CD14-positive monocyte (primary cell): ENCODE results near the gene FAM50B. TPM values are rescaled to one million over a fixed set of nuclear protein-coding genes. Genes with fewer than 3 reads are reported as not detected.

Source experiments
- DNase-seq, 3 donors: peaks; one replicate each; pipeline ENCODE4 v3.0.0-alpha.2; 2011 to 2022
- H2AFZ ChIP-seq: 2 replicates; pipeline ENCODE4 v1.6.0; 2012; ENCODE audit warnings: mild to moderate bottlenecking, low read depth, low read length, inconsistent platforms; ENCODE audit not compliant: insufficient read depth, poor library complexity, severe bottlenecking
- H3K27ac ChIP-seq, 2 donors: 1 replicate in 1 of 2; 2 replicates in 1 of 2; pipeline ENCODE4 v1.5.1; 2012 to 2013; ENCODE audit warnings: low read length in 2 of 2, control low read depth in 1 of 2, inconsistent platforms in 1 of 2, low read depth in 1 of 2, mild to moderate bottlenecking in 1 of 2
- H3K27me3 ChIP-seq, 2 donors: one replicate each; pipeline versions ENCODE4 v1.6.0 to v1.6.1; 2011 to 2013; ENCODE audit warnings: low read length in 2 of 2; ENCODE audit not compliant: control insufficient read depth in 2 of 2, insufficient read depth in 2 of 2
- H3K36me3 ChIP-seq, 2 donors: replicated peaks in 1 of 2; 1 replicate in 1 of 2; 2 replicates in 1 of 2; pipeline versions ENCODE4 v1.5.1 to v1.6.1; 2012 to 2013; ENCODE audit warnings: low read length in 2 of 2, control low read depth in 1 of 2, inconsistent platforms in 1 of 2, mild to moderate bottlenecking in 1 of 2; ENCODE audit not compliant: insufficient read depth in 2 of 2, control insufficient read depth in 1 of 2
- H3K4me1 ChIP-seq, 2 donors: 1 replicate in 1 of 2; 2 replicates in 1 of 2; pipeline versions ENCODE4 v1.5.1 to v1.6.1; 2012 to 2013; ENCODE audit warnings: low read length in 2 of 2, control low read depth in 1 of 2, inconsistent platforms in 1 of 2, mild to moderate bottlenecking in 1 of 2, moderate library complexity in 1 of 2; ENCODE audit not compliant: insufficient read depth in 2 of 2, control insufficient read depth in 1 of 2
- H3K4me2 ChIP-seq: replicated peaks from 2 replicates; pipeline ENCODE3; 2012; ENCODE audit warnings: low read length, moderate library complexity, mild to moderate bottlenecking; ENCODE audit not compliant: poor library complexity, severe bottlenecking; ENCODE audit errors: extremely low read depth
- H3K4me3 ChIP-seq, 3 experiments: fragments of 200-600 bp in 1 of 3; sonication (generic) in 1 of 3; replicated peaks in 1 of 3; 1 replicate in 2 of 3; 2 replicates in 1 of 3; pipeline ENCODE4 v1.5.1; 2011 to 2013; ENCODE audit warnings: low read length in 3 of 3, mild to moderate bottlenecking in 3 of 3, control low read depth in 2 of 3, low read depth in 2 of 3, inconsistent platforms in 1 of 3, moderate library complexity in 1 of 3
- H3K79me2 ChIP-seq: 2 replicates; pipeline ENCODE4 v1.6.0; 2012; ENCODE audit warnings: mild to moderate bottlenecking, control low read depth, inconsistent platforms, low read length, moderate library complexity; ENCODE audit not compliant: insufficient read depth
- H3K9ac ChIP-seq: 2 replicates; pipeline ENCODE4 v1.6.0; 2017; ENCODE audit warnings: low read length, mild to moderate bottlenecking; ENCODE audit not compliant: insufficient read depth, poor library complexity, severe bottlenecking
- H3K9me3 ChIP-seq, 2 donors: replicated peaks in 1 of 2; 1 replicate in 1 of 2; 2 replicates in 1 of 2; pipeline versions ENCODE4 v1.5.1 to v1.6.1; 2012 to 2013; ENCODE audit warnings: low read length in 2 of 2, control low read depth in 1 of 2; ENCODE audit not compliant: control insufficient read depth in 1 of 2, insufficient read depth in 1 of 2
- H4K20me1 ChIP-seq: 2 replicates; pipeline ENCODE4 v1.6.0; 2012; ENCODE audit warnings: mild to moderate bottlenecking, low read length, control low read depth, moderate library complexity; ENCODE audit not compliant: insufficient read depth
- H3K27ac Mint-ChIP-seq, 7 donors: one replicate each; pipeline ENCODE4 v1.8.0; 2020; ENCODE audit warnings: mild to moderate bottlenecking in 7 of 7, mixed read lengths in 7 of 7, moderate library complexity in 6 of 7, inconsistent platforms in 2 of 7
- H3K27me3 Mint-ChIP-seq, 3 donors: one replicate each; pipeline ENCODE4 v1.8.0; 2021 to 2022; ENCODE audit warnings: low read depth in 3 of 3, mild to moderate bottlenecking in 3 of 3, mixed read lengths in 3 of 3, moderate library complexity in 3 of 3, inconsistent platforms in 1 of 3
- H3K36me3 Mint-ChIP-seq, 2 donors: one replicate each; pipeline ENCODE4 v1.8.0; 2020; ENCODE audit warnings: mixed read lengths in 2 of 2, inconsistent platforms in 1 of 2, mild to moderate bottlenecking in 1 of 2
- H3K4me1 Mint-ChIP-seq: one replicate; pipeline ENCODE4 v1.8.0; 2020; ENCODE audit warnings: mild to moderate bottlenecking, mixed read lengths
- H3K4me3 Mint-ChIP-seq, 2 donors: one replicate each; pipeline ENCODE4 v1.8.0; 2020; ENCODE audit warnings: mild to moderate bottlenecking in 2 of 2, mixed read lengths in 2 of 2, moderate library complexity in 1 of 2
- H3K9me3 Mint-ChIP-seq, 7 donors: one replicate each; pipeline ENCODE4 v1.8.0; 2020 to 2022; ENCODE audit warnings: mixed read lengths in 7 of 7, mild to moderate bottlenecking in 6 of 7, moderate library complexity in 6 of 7, inconsistent platforms in 2 of 7
- CTCF ChIP-seq: fragments of 200-600 bp; IDR thresholded peaks from one replicate; pipeline ENCODE4 v1.8.0; 2022; ENCODE audit warnings: antibody characterized with exemption, mild to moderate bottlenecking
- WGBS: methylation state at CpG from one replicate; pipeline ENCODE4 v1.1.5; 2013; ENCODE audit warnings: missing lambda C conversion rate; ENCODE audit not compliant: insufficient coverage; 5-methylcytosine and 5-hydroxymethylcytosine counted together
- intact Hi-C, 2 donors: fragments of 100-400 bp; cut with micrococcal nuclease; formaldehyde crosslinking; loops; one replicate each; pipeline versions ENCODE4 v1.15.0 to v1.15.1; 2023
- polyA plus RNA-seq, 3 donors: library from polyadenylated mRNA; depleted of rRNA in 1 of 3; unstranded in 2 of 3; stranded (reverse) in 1 of 3; fragments of 300-500 nt in 2 of 3; fragments of >200 nt in 1 of 3; fragmentation: Illumina TruSeq in 2 of 3; gene quantifications; 1 replicate in 2 of 3; 2 replicates in 1 of 3; pipeline ENCODE4 v1.2.3, GENCODE V29; 2012 to 2021

FAM50B gene
- polyA plus RNA-seq, 3 donors: 1.8 to 3.3 (median 3.0) TPM

GRCh38 chr6:3865463-3865862 is 16.3 kb downstream of the FAM50B start:
- H3K4me2 ChIP-seq: no peak overlapping the region
- H3K36me3 Mint-ChIP-seq: no peaks in the 10 kb centered on the region
- peaks cover 2 to 7% (median 4%) of the 10 kb centered on the region in 3 donors for H3K27me3 Mint-ChIP-seq
- H3K4me3 Mint-ChIP-seq: no peak overlapping the region
- H3K36me3 ChIP-seq: no peaks in the 10 kb centered on the region
- no peak overlapping the region for H3K27ac ChIP-seq
- no peak overlapping the region for H3K27ac Mint-ChIP-seq
- intact Hi-C loops: no loop called here
- DNase-seq: no peak
- WGBS: no CpG with 5 or more reads among the region's 3 CpGs
- no peaks in the 10 kb centered on the region for H3K79me2 ChIP-seq
- no peaks in the 10 kb centered on the region for H3K4me1 Mint-ChIP-seq
- H3K27me3 ChIP-seq: no peaks in the 10 kb centered on the region
- no peak overlapping the region for H3K9ac ChIP-seq
- no peak for TF ChIP-seq CTCF
- H2AFZ ChIP-seq: no peak overlapping the region
- no peak overlapping the region for H3K4me3 ChIP-seq
- no peaks in the 10 kb centered on the region for H3K9me3 ChIP-seq
- no peaks in the 10 kb centered on the region for H3K4me1 ChIP-seq
- no peaks in the 10 kb centered on the region for H4K20me1 ChIP-seq
- H3K9me3 Mint-ChIP-seq: peaks cover 0 to 5% (median 2%) of the 10 kb centered on the region in 7 donors

GRCh38 chr6:3867641-3868502 is 18.7 kb downstream of the FAM50B start:
- Histone ChIP-seq H3K36me3 (no peaks in the 10 kb centered on the region), H3K79me2 (no peaks in the 10 kb centered on the region), H3K4me3 (no peak overlapping the region), H3K27me3 (no peaks in the 10 kb centered on the region), H3K9me3 (no peaks in the 10 kb centered on the region), H3K9ac (no peak overlapping the region), H2AFZ (no peak overlapping the region), H3K27ac (no peak overlapping the region), H3K4me2 (no peak overlapping the region), H4K20me1 (no peaks in the 10 kb centered on the region), H3K4me1 (no peaks in the 10 kb centered on the region)
- no peak for DNase-seq
- H3K36me3 Mint-ChIP-seq: no peaks in the 10 kb centered on the region
- H3K4me3 Mint-ChIP-seq: no peak overlapping the region
- WGBS: 94% methylated on average over 10 of the region's 10 CpGs
- H3K27me3 Mint-ChIP-seq: peaks cover 2 to 5% (median 3%) of the 10 kb centered on the region in 3 donors
- TF ChIP-seq CTCF: no peak
- H3K4me1 Mint-ChIP-seq: no peaks in the 10 kb centered on the region
- intact Hi-C loops: no loop called here
- no peak overlapping the region for H3K27ac Mint-ChIP-seq
- peaks cover 0 to 4% (median 2%) of the 10 kb centered on the region in 7 donors for H3K9me3 Mint-ChIP-seq
